ENCODE results near the gene AURKAIP1. TPM values are rescaled to one million over a fixed set of nuclear protein-coding genes. Genes with fewer than 3 reads are reported as not detected.
A peak's percentile ranks its signal among the peaks of the same experiment; 100 is the strongest.

AURKAIP1 gene
- total and polyA plus RNA-seq, 2 of the 13 experiments (the other 11 are each of a cell fraction or from before 2014, with no cell fraction given) = 69.5 to 175 TPM

GRCh38 chr1:1406821-1407635 is 32.0 kb upstream of the AURKAIP1 start, which contains the start of gene MRPL20 (continued):
- TF ChIP-seq, protein P1, sequence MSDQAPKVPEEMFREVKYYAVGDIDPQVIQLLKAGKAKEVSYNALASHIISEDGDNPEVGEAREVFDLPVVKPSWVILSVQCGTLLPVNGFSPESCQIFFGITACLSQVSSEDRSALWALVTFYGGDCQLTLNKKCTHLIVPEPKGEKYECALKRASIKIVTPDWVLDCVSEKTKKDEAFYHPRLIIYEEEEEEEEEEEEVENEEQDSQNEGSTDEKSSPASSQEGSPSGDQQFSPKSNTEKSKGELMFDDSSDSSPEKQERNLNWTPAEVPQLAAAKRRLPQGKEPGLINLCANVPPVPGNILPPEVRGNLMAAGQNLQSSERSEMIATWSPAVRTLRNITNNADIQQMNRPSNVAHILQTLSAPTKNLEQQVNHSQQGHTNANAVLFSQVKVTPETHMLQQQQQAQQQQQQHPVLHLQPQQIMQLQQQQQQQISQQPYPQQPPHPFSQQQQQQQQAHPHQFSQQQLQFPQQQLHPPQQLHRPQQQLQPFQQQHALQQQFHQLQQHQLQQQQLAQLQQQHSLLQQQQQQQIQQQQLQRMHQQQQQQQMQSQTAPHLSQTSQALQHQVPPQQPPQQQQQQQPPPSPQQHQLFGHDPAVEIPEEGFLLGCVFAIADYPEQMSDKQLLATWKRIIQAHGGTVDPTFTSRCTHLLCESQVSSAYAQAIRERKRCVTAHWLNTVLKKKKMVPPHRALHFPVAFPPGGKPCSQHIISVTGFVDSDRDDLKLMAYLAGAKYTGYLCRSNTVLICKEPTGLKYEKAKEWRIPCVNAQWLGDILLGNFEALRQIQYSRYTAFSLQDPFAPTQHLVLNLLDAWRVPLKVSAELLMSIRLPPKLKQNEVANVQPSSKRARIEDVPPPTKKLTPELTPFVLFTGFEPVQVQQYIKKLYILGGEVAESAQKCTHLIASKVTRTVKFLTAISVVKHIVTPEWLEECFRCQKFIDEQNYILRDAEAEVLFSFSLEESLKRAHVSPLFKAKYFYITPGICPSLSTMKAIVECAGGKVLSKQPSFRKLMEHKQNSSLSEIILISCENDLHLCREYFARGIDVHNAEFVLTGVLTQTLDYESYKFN (CRISPR knock-in tag; conservative IDR thresholded peaks at IDR 0.05) = peak; percentile 66; the same call in 1 of the 2 replicates
- TF ChIP-seq ELF1 (CRISPR knock-in tag; IDR thresholded peaks at IDR 0.05) (peak; percentile 95), ZNF782 (CRISPR knock-in tag; IDR thresholded peaks at IDR 0.05; ENCODE audit: borderline replicate concordance) (peak; percentile 85), ZBTB38 (CRISPR knock-in tag; IDR thresholded peaks at IDR 0.05) (peak; percentile 97), ZNF790 (CRISPR knock-in tag; IDR thresholded peaks at IDR 0.05; ENCODE audit: borderline replicate concordance) (no peak), RBFOX2 (IDR thresholded peaks at IDR 0.05; ENCODE audit: low read depth, low read length) (peak; percentile 100), ZNF552 (CRISPR knock-in tag; IDR thresholded peaks at IDR 0.05; ENCODE audit: borderline replicate concordance) (no peak)
- TF ChIP-seq, protein P2, sequence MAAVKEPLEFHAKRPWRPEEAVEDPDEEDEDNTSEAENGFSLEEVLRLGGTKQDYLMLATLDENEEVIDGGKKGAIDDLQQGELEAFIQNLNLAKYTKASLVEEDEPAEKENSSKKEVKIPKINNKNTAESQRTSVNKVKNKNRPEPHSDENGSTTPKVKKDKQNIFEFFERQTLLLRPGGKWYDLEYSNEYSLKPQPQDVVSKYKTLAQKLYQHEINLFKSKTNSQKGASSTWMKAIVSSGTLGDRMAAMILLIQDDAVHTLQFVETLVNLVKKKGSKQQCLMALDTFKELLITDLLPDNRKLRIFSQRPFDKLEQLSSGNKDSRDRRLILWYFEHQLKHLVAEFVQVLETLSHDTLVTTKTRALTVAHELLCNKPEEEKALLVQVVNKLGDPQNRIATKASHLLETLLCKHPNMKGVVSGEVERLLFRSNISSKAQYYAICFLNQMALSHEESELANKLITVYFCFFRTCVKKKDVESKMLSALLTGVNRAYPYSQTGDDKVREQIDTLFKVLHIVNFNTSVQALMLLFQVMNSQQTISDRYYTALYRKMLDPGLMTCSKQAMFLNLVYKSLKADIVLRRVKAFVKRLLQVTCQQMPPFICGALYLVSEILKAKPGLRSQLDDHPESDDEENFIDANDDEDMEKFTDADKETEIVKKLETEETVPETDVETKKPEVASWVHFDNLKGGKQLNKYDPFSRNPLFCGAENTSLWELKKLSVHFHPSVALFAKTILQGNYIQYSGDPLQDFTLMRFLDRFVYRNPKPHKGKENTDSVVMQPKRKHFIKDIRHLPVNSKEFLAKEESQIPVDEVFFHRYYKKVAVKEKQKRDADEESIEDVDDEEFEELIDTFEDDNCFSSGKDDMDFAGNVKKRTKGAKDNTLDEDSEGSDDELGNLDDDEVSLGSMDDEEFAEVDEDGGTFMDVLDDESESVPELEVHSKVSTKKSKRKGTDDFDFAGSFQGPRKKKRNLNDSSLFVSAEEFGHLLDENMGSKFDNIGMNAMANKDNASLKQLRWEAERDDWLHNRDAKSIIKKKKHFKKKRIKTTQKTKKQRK (IDR thresholded peaks at IDR 0.05; ENCODE audit: low read length) = no peak
